Fibroblast of lung (primary cell): Measurements from ENCODE around the gene ARGFX.

Source experiments
- EZH2 ChIP-seq: IDR thresholded peaks from 2 replicates; pipeline ENCODE4 v1.5.1; 2012; ENCODE audit warnings: low read length, control low read depth, mild to moderate bottlenecking; ENCODE audit errors: missing control alignments
- TF ChIP-seq, protein P1 (sequence below), 2 donors: IDR thresholded peaks in 1 of 2; conservative IDR thresholded peaks in 1 of 2; 1 replicate in 1 of 2; 2 replicates in 1 of 2; pipeline ENCODE4 v1.5.1; 2011 to 2012; ENCODE audit warnings: low read length in 2 of 2, control low read depth in 1 of 2, inconsistent platforms in 1 of 2, low read depth in 1 of 2, mild to moderate bottlenecking in 1 of 2

DNA sequence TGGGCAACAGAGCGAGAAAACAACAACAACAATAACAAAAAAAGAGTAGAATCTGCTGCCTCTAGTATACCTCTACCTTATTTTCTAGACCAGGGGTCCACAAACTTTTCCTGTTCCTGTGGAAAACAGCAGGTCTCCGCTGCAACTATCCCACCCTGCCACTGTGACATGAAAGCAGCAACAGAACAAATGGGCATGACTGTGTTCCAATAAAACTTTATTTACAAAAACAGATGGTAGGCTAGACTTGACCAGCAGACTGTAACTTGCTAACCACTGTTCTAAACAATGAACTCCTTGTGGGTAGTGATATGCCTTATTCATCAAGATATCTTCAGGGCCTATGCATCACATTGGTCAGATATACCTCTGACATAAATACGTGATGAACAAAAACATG is 47.2 kb upstream of the ARGFX start:
- TF ChIP-seq, protein P1, sequence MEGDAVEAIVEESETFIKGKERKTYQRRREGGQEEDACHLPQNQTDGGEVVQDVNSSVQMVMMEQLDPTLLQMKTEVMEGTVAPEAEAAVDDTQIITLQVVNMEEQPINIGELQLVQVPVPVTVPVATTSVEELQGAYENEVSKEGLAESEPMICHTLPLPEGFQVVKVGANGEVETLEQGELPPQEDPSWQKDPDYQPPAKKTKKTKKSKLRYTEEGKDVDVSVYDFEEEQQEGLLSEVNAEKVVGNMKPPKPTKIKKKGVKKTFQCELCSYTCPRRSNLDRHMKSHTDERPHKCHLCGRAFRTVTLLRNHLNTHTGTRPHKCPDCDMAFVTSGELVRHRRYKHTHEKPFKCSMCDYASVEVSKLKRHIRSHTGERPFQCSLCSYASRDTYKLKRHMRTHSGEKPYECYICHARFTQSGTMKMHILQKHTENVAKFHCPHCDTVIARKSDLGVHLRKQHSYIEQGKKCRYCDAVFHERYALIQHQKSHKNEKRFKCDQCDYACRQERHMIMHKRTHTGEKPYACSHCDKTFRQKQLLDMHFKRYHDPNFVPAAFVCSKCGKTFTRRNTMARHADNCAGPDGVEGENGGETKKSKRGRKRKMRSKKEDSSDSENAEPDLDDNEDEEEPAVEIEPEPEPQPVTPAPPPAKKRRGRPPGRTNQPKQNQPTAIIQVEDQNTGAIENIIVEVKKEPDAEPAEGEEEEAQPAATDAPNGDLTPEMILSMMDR (conservative IDR thresholded peaks at IDR 0.05 in 1 of 2, IDR thresholded peaks at IDR 0.05 in 1 of 2; ENCODE audit: low read depth in 1 of 2, low read length in 2 of 2), result no peak
- no peak for TF ChIP-seq EZH2
